Mammary epithelial cell (primary cell): ENCODE measurements around the gene NUP93.

Experiments
- EZH2 ChIP-seq: IDR thresholded peaks from 2 replicates; pipeline ENCODE4 v1.6.1; 2012; ENCODE audit warnings: low read length, inconsistent platforms, borderline replicate concordance
- TF ChIP-seq, protein P1 (sequence below), 2 donors: IDR thresholded peaks in 1 of 2; conservative IDR thresholded peaks in 1 of 2; 2 replicates each; pipeline ENCODE4 v1.5.1; 2011 to 2012; ENCODE audit warnings: inconsistent platforms in 2 of 2, low read length in 2 of 2, mild to moderate bottlenecking in 2 of 2, control low read depth in 1 of 2, low read depth in 1 of 2; ENCODE audit not compliant: insufficient read depth in 1 of 2; ENCODE audit errors: extremely low read depth in 1 of 2

DNA sequence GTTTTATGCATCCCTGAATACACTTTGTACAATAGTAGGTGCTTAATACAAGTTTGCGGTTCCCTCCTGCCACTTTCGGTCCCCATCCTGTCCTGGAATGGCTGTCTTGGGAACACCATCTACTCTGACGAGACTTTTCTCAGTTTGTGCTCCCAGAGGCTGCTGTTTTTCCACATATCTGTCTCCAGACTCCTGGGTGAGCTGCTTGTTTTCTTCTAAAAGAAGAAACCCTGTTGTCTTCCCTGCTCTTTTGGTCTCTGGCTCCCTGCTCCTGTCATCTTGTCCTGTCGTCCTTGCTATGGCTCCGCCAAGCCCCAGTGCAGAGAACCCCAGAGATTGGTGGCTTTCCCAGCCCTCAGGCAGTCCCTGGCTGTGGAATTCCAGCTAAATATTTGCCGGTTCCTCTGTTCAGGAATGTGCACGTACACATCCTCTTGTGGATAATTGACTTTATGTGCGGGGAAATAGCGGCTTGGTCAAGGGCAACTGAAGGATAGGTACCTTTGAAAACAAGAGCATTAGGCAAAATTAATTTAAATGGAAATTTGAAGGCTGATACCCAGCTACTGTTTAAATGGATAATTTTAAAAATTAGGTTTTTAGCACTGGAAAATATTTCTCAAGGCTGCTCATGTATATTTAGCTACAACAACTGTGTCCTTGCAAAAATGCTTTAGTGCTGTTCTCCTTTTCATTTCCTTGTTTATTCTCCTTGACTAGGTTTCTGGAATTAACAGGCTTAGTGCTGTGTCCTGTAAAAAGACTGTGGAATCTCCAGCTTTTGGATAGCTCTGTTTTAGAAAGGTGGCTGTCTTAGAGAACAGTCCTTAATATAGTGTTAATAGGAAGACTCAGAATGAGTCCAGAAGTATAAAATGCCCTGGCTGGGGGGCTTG, 84.9 kb downstream of the NUP93 start:
- TF ChIP-seq, protein P1, sequence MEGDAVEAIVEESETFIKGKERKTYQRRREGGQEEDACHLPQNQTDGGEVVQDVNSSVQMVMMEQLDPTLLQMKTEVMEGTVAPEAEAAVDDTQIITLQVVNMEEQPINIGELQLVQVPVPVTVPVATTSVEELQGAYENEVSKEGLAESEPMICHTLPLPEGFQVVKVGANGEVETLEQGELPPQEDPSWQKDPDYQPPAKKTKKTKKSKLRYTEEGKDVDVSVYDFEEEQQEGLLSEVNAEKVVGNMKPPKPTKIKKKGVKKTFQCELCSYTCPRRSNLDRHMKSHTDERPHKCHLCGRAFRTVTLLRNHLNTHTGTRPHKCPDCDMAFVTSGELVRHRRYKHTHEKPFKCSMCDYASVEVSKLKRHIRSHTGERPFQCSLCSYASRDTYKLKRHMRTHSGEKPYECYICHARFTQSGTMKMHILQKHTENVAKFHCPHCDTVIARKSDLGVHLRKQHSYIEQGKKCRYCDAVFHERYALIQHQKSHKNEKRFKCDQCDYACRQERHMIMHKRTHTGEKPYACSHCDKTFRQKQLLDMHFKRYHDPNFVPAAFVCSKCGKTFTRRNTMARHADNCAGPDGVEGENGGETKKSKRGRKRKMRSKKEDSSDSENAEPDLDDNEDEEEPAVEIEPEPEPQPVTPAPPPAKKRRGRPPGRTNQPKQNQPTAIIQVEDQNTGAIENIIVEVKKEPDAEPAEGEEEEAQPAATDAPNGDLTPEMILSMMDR (conservative IDR thresholded peaks at IDR 0.05 in 1 of 2, IDR thresholded peaks at IDR 0.05 in 1 of 2; ENCODE audit: extremely low read depth in 1 of 2, insufficient read depth in 1 of 2, low read depth in 1 of 2, low read length in 2 of 2) = no peak
- TF ChIP-seq EZH2 = no peak
